HL-60 (cell line): Measurements from ENCODE around the gene PLVAP.

Source experiments
- DNase-seq, 2 experiments: peaks; one replicate each; pipeline ENCODE4 v3.0.0-alpha.2; 2010 to 2020; ENCODE audit warnings: low read depth in 1 of 2, low spot score in 1 of 2
- H3K27ac ChIP-seq: fragments of 250-450 bp; sonication (Bioruptor Pico); replicated peaks from 2 replicates; pipeline ENCODE4 v1.5.1; 2020; ENCODE audit warnings: mild to moderate bottlenecking, moderate library complexity
- H3K27me3 ChIP-seq: fragments of 250-450 bp; sonication (Bioruptor Pico); 2 replicates; pipeline ENCODE4 v1.5.1; 2021; ENCODE audit warnings: mild to moderate bottlenecking, moderate library complexity; ENCODE audit not compliant: insufficient read depth, poor library complexity, severe bottlenecking
- H3K4me3 ChIP-seq: replicated peaks from 2 replicates; pipeline ENCODE4 v1.5.1; 2011; ENCODE audit warnings: mild to moderate bottlenecking, control low read depth, low read length; ENCODE audit not compliant: insufficient read depth
- CTCF ChIP-seq: IDR thresholded peaks from one replicate; pipeline ENCODE4 v1.5.1; 2011; ENCODE audit warnings: low read length, control low read depth, inconsistent platforms; ENCODE audit not compliant: insufficient read depth
- GABPA ChIP-seq: IDR thresholded peaks from 2 replicates; pipeline ENCODE4 v1.6.1; 2012; ENCODE audit warnings: low read depth
- POLR2AphosphoS5 ChIP-seq: IDR thresholded peaks from 2 replicates; pipeline ENCODE4 v1.6.1; 2012; ENCODE audit warnings: low read depth
- SPI1 ChIP-seq: IDR thresholded peaks from 2 replicates; pipeline ENCODE4 v1.6.1; 2012; ENCODE audit warnings: low read depth, mild to moderate bottlenecking, borderline replicate concordance
- TF ChIP-seq, protein P1 (sequence below): IDR thresholded peaks from 2 replicates; pipeline ENCODE4 v1.6.1; 2012; ENCODE audit warnings: low read depth; ENCODE audit not compliant: insufficient replicate concordance

The PLVAP gene

DNA sequence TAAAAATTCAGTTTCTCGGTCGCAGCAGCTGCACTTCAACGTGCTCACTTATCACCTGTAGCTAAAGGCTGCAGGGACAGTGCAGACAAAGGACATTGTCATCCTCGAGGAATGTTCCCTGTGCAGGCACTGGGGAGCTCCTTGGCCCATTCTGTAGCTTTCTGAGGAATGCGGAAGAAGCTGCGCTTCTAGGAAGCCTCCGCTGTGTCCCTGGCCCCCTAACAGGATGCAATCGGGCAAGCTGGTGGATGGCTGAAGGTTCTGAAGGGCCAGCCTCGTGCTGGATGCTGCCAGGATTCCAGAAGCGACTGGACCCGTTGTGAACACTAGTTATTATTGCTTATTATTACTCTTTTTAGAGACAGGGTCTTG is 50.6 kb downstream of the PLVAP start:
- H3K4me3 ChIP-seq = no peak overlapping the region
- H3K27me3 ChIP-seq = peaks cover 27% of the 10 kb centered on the region
- TF ChIP-seq, protein P1, sequence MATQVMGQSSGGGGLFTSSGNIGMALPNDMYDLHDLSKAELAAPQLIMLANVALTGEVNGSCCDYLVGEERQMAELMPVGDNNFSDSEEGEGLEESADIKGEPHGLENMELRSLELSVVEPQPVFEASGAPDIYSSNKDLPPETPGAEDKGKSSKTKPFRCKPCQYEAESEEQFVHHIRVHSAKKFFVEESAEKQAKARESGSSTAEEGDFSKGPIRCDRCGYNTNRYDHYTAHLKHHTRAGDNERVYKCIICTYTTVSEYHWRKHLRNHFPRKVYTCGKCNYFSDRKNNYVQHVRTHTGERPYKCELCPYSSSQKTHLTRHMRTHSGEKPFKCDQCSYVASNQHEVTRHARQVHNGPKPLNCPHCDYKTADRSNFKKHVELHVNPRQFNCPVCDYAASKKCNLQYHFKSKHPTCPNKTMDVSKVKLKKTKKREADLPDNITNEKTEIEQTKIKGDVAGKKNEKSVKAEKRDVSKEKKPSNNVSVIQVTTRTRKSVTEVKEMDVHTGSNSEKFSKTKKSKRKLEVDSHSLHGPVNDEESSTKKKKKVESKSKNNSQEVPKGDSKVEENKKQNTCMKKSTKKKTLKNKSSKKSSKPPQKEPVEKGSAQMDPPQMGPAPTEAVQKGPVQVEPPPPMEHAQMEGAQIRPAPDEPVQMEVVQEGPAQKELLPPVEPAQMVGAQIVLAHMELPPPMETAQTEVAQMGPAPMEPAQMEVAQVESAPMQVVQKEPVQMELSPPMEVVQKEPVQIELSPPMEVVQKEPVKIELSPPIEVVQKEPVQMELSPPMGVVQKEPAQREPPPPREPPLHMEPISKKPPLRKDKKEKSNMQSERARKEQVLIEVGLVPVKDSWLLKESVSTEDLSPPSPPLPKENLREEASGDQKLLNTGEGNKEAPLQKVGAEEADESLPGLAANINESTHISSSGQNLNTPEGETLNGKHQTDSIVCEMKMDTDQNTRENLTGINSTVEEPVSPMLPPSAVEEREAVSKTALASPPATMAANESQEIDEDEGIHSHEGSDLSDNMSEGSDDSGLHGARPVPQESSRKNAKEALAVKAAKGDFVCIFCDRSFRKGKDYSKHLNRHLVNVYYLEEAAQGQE = no peak
- TF ChIP-seq GABPA = no peak
- no peak for TF ChIP-seq CTCF
- TF ChIP-seq POLR2AphosphoS5 = no peak
- TF ChIP-seq SPI1 = no peak
- no peak for DNase-seq
- no peak overlapping the region for H3K27ac ChIP-seq

- H3K4me3 ChIP-seq = no peak overlapping the region
- H3K27me3 ChIP-seq = peaks cover 27% of the 10 kb centered on the region
- TF ChIP-seq GABPA (no peak), POLR2AphosphoS5 (no peak), CTCF (no peak)
- TF ChIP-seq, protein P1 = no peak
- no peak for DNase-seq
- no peak overlapping the region for H3K27ac ChIP-seq
Observed at GRCh38 chr19:17325881-17326594, 51.1 kb downstream of the PLVAP start.

DNA sequence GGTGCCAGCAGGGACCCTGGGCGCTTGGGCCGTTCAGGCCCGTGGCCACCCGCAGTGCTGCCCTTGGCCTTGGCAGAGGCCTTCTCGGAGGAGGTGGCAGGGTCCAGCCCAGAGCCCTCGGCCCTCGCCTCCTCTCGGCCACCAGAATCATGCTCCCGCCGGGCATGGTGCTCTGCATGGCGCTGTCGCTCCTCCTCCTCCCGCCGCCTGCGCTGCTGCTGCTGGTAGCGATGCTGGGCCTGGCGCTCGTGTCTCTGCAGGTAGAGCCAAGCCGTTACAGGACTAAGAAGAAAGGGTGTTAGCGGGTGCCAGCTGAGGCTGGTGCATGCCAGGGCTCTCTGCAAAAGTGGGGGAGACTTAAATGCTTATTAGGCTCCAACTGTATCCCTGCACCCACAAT is 52.0 kb downstream of the PLVAP start:
- H3K4me3 ChIP-seq = no peak overlapping the region
- no peak for DNase-seq
- no peak overlapping the region for H3K27ac ChIP-seq
- TF ChIP-seq SPI1 = no peak
- no peak for TF ChIP-seq GABPA
- no peak for TF ChIP-seq POLR2AphosphoS5
- no peak for TF ChIP-seq CTCF
- TF ChIP-seq, protein P1 = no peak
- H3K27me3 ChIP-seq = peaks cover 18% of the 10 kb centered on the region
